Measurements from ENCODE around the gene MIP.

DNA sequence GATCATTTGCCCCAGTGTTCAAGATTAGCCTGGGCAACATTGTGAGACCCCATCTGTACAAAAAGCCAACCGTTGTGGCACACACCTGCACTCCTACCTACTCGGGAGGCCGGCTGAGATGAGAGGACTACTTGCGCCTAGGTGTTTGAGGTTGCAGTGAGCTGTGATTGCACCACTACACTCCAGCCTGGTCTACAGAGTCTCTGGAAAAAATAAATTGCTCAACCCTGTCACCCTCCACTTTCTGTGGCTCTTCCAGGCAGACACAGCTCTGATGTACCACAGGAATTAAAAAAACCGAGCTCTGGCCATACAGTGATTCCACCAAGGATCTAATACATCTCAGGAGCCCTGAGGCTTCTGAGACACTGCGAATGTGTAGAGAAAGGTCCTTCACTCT lies 19.6 kb downstream of the MIP start:
- TF ChIP-seq POLR2A (IDR thresholded peaks at IDR 0.05) = no peak
- TF ChIP-seq, protein P1, sequence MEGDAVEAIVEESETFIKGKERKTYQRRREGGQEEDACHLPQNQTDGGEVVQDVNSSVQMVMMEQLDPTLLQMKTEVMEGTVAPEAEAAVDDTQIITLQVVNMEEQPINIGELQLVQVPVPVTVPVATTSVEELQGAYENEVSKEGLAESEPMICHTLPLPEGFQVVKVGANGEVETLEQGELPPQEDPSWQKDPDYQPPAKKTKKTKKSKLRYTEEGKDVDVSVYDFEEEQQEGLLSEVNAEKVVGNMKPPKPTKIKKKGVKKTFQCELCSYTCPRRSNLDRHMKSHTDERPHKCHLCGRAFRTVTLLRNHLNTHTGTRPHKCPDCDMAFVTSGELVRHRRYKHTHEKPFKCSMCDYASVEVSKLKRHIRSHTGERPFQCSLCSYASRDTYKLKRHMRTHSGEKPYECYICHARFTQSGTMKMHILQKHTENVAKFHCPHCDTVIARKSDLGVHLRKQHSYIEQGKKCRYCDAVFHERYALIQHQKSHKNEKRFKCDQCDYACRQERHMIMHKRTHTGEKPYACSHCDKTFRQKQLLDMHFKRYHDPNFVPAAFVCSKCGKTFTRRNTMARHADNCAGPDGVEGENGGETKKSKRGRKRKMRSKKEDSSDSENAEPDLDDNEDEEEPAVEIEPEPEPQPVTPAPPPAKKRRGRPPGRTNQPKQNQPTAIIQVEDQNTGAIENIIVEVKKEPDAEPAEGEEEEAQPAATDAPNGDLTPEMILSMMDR (IDR thresholded peaks at IDR 0.05) = no peak
